Stimulated activated CD4-positive, alpha-beta T cell treated with anti-CD3 and anti-CD28 coated beads, Interleukin-15, amount 100 ng/mL, for 48 hours (primary cell): ENCODE measurements around the gene IWS1.
"Not testable (repeated sequence)": the region's sequence is repeated elsewhere in the genome, so short reads cannot be mapped to it uniquely, and the experiment has no call there.

Experiments
- DNase-seq, 2 donors: peaks; one replicate each; pipeline ENCODE4 v3.0.0-alpha.2; 2020; ENCODE audit warnings: low read depth in 2 of 2

The IWS1 gene

DNA sequence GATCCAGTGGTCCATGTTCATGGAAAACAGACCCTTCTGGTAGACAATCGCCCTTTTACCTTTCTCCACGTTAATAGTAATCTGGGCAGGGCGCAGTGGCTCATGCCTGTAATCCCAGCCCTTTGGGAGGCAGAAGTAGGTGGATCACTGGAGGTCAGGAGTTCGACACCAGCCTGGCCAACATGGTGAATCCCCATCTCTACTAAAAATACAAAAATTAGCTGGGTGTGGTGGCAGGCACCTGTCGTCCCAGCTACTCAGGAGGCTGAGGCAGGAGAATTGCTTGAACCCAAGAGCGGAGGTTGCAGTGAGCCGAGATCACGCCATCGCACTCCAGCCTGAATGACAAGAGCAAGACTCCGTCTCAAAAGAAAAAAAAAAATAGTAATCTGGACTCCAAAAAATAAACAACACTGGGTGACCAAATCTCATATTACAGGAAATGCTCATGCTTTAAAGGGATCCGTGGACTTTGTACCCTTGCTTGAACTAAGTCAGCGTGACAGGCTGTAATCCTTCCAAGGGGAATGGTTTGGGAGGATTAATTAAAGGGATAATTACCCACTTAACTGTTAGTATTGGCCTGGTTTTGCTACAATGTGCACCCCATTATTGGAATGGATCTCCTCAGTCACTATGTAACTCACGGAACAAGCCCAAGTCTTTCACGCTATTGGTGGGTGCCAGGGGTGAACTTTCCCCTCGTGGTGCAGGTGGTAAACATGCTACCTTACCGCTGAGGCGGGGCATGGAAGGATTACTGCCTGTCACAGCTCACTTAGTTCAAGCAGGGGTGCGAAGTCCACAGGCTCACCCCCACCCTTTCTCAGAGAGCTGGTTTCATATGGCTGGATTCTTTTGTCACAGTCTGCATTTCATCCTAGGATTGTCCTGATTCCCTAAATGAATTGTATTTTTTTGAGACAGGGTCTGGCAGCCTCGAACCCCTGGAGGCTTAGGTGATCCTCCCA lies 71.4 kb downstream of the IWS1 start:
- no peak for DNase-seq

DNA sequence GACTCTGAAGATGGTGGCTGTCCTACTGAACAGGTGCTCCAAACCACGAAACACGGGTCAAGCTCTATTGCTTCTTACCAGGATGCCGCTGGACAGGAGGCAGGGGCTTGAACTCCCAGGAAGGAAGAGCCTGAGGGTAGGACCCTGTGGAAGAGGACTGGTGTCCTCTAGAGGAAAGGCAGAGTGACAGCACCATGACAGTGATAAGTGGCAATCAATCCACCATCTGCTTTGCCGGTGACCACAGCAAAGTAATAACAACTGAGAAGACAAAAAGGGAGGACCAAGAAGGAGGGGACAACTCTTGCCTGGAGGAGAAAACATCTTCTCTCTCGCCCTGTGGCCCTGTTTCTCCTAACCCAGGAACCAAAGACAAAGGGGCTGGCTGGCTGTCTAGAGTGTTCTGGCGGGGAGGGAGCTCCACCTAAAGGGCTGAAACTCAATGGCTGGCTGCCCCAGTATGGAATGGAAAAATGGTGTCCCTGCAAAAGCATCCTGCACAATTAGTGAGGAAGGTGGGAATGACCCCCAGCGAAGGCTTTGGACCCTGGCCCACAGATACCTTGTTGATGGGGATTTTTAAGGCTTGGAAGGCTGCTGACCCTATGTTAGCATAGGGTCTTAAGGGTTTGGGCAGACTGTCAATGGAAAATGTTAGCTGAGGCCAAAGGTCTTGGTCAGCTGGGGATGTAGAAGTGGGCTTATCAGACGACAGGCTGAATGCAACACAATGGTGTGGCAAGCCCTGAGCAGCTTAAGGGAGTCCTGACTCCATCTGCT lies 72.7 kb downstream of the IWS1 start:
- no peak for DNase-seq

DNA sequence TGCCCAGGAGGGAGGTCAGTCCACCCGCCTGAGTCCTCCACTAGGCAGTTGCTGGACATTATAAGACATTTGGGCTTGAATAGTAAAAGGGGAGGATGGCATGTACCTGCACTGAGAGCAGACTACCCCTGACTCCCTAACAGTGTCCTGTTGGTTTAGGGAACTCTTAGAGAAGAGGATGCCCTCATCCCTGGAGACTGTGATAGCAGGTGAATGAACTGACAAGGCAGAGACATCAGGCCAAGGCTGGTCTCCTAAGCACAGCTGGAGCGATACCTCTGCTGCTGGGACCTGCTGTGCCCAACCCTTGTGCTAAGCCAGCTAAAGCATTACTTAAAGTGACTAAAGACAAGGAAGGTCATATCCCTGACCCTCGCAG lies 73.3 kb downstream of the IWS1 start:
- DNase-seq: no peak

DNA sequence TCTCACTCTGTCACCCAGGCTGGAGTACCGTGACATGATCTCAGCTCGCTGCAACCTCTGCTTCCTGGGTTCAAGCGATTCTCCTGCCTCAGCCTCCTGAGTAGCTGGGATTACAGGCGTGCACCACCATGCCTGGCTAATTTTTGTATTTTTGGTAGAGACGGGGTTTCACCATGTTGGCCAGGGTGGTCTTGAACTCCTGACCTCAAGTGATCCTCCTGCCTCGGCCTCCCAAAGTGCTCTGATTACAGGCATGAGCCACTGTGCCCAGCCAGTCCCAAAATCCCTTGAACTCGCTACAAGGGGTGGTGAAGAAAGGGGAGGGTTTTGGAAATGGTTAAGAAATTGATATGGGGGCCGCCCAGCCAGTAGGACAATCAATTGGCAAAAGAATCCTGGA lies 73.9 kb downstream of the IWS1 start:
- not testable (repeated sequence) for DNase-seq

DNA sequence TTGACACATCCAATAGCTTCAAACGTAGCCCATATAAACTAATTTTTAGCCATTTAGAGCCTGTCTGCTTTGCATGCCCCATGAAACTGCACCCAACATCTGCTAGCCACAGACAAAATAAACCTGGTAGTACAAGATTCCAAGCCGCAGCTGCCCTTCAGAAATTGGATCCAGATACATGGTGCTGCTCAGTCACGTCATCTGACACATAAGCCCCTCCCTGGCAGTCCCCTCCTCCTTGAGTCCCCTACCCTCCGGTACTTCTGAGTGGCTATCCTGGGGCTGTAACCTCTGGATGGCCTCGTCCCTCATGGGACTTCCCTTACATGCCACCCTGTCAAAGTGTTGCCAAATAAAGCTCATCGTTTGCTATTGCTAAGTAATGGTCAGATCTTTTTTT lies 74.3 kb downstream of the IWS1 start:
- no peak for DNase-seq

DNA sequence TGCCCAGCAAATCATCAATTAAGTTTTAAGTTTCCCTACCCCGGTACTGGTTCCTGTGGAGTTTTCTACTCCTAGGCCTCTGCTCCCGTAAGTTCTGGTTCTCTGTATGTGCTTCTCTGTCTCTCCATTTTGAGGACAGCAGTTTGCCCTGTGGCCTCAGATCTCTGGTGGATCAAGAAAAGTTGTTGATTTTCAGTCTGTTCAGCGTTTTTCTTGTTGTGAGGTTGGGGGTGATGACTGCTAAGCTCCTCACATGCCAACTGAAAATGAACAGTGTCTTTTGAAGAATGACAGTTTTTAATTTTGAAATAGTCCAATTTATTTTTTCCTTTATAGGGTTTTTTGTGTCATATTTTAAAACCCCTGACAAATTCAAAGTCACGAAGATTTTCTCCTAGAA lies 76.4 kb downstream of the IWS1 start:
- DNase-seq: no peak

DNA sequence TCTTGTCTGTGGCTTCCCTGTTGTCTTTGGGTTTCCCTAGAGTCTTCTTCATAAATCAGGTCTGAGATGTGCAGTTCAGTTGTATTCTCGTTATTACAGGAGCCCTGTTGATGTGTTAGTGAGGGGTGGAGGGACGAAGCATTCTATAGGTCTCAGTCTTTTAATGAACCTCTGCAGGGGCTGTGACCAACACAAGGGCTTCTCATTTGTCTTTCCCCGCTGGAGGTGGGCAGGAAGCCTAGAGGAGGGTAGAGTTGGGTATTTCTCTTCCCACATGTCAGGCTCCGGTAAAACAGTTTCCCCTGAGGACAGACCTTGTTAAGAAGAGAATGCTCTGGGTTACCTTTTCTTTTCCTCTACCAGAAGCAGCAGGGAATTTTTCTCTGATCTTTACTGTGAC lies 76.9 kb downstream of the IWS1 start:
- DNase-seq: no peak

DNA sequence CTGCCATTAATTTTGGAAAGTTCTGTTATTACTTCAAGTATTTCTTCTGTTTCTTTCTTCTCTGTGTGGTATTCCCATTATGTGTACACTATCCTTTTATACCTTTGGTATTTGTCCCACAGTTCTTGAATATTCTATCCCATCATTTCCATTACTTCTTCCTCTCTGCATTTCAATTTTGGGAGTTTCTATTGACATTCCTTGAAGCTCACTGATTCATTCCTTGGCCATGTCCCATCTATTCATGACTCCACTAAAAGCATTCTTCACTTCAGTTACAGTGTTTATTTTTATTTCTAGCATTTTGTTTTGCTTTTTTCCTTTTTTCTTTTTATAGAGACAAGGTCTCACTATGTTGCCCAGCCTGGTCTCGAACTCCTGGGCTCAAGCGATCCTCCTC lies 77.8 kb downstream of the IWS1 start:
- DNase-seq: no peak

DNA sequence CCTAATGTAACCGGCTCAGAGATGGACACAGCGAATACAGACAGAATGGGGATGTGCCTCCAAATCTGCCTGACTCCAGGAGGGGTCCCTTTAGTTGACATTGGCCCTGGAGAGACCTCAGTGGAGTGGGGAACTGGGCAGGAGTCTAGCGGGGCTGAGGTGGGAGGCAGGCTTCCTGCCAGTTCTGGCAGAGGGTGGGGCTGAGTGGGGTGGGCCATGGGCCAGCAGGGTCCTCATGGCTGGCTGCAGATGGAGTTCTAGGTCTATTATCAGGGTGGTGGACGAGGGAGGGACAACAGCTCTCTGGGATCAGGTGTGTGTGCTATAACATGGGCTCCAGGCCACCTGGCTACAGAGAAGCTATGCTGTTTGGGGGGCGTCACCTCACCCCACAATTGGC lies 86.9 kb downstream of the IWS1 start:
- no peak for DNase-seq

DNA sequence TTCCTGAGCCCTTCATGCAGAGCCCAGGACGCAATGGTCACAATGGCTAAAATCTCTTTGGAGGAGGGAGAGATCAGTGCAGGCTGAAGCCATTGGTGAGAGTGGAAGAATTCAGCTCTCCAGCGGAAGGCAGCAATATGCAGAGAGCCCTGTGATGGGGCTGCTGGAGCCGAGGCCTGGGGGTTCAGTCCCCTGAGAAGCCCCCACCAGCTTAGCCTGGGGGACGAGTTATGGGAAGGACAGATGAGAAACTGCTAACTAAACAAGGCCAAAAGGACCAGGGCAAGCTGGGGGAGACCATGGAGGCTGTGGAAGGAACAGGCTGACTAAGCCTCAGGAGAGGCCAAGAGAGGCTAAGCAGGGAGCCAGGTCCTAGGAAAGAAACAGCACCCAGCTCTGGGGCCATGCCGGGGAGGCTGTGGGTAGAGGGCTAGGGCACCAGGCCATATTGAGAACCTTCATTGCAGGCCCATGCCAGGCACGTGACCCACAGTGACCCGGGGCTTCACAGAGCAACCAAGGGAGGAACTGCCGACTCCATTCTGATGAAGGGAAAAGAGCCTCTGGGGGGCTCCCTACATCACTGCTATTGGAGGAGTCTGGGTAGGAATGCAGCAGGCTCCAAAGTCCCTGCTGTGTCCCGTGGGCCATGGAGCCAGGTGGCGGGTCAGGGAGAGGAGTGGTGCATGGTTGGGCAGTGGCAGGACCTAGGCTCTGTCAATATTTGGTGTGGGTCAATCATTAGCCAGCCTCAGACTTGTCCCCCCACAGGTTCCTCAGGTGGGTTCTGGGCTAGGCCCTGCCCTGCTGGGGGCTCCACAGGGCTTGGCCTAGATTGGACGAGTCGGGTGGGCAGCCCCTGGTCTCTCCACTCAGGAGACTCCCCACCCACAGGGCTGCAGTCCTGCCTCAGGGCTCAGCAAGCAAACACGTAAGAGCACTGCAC lies 88.2 kb downstream of the IWS1 start:
- DNase-seq: no peak

DNA sequence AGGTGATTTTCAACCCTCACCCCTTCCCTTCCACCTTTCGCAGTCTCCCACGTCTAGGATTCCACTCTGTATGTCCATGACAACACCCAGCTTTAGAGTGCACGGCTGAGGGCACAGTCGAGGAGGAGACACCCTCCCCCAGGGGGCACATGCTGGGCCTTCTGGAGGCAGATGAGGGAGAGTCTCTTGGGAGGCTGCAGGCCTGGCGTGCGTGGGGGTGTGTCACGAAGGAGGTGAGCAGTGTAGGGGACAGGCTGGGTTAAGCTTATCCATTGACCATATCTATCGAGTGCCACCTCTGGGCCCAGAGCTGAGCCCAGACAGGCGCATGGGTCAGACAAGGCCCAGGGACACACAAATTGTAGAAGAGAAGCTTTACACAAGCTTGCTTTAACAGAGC lies 89.2 kb downstream of the IWS1 start:
- DNase-seq: no peak

DNA sequence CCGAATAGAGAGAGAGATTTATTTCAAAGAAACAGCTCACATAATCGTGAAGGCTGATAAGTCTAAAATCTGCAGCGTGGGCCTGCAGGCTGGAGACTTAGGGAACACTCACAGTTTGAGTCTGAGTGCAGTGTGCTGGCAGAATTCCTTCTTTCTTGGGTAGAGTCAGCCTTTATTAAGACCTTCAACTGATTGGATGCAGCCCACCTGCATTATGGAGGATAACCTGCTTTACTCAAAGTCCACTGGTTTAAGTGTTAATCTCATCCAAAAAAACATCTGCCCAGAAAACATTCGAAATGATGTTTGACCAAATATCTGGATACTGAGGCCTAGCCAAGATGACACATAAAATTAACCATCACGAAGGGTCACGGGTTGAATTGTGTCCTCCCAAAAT lies 91.8 kb downstream of the IWS1 start:
- DNase-seq: no peak

DNA sequence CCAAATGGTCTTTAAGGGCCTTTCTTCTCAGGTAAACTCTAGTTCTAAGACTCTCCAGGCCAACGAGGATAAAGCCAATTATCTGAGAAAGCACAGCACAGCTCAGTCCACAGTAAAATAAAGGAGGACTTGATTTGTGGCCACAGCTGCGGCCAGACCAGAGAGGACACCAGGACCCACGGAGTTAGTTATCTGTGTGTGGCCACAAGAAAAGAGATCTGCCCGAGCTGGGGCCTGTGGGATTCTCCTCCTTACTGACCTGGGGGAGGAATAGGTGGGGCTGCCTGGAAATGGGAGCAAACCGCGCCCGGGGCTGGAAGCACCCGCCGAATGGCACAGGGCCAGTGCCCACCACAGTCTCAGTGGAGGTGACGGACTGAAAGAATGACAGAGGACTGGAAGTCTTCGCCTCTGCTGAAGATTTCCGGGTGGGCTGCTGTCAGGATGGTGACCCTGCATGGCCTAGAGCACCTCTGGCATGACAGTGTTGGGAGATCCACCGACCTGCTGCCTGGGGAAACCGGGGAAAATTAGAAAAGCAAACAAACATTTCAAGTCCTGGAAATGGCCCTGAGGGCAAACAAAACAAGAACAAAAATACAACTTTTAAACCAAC lies 94.8 kb downstream of the IWS1 start:
- no peak for DNase-seq
